IMR-90 (cell line): Measurements from ENCODE around the gene GLT1D1. TPM values are rescaled to one million over a fixed set of nuclear protein-coding genes. Genes with fewer than 3 reads are reported as not detected.

Experiments
- ATAC-seq: fragments of 200-7000 bp; cut with Tn5 transposase; 2 replicates; pipeline ENCODE4 v1.9.1; 2020; ENCODE audit warnings: low read depth, mild to moderate bottlenecking, moderate library complexity
- BruUV-seq: library from RNA; stranded (reverse); fragments of 400-500 nt; replicated peaks from 2 replicates; lab custom pipeline; 2021; lab: Mats Ljungman, UMichigan
- CTCF ChIA-PET: fragments of 300-600 bp; formaldehyde crosslinking; extraction: SDS; loops from one replicate; lab custom pipeline; 2021; ENCODE audit warnings: antibody characterized with exemption; lab: Yijun Ruan, JAX
- POLR2A ChIA-PET: fragments of 300-600 bp; sonication (Branson Sonifier 250); formaldehyde crosslinking; loops from one replicate; lab custom pipeline; 2022; ENCODE audit warnings: antibody characterized with exemption; ENCODE audit not compliant: unreplicated experiment; lab: Charles Lee
- DNase-seq: peaks from one replicate; pipeline ENCODE4 v3.0.0; 2013
- H2AFZ ChIP-seq: replicated peaks from 2 replicates; pipeline ENCODE3; 2013; ENCODE audit warnings: low read length, mild to moderate bottlenecking; ENCODE audit not compliant: poor library complexity
- H2AK5ac ChIP-seq: 2 replicates; pipeline ENCODE4 v1.6.1; 2013; ENCODE audit warnings: low read depth, low read length, inconsistent platforms
- H2AK9ac ChIP-seq: replicated peaks from 2 replicates; pipeline ENCODE3; 2013; ENCODE audit warnings: mild to moderate bottlenecking, low read depth, low read length, moderate library complexity; ENCODE audit not compliant: poor library complexity
- H2BK120ac ChIP-seq: 2 replicates; pipeline ENCODE4 v1.6.1; 2013; ENCODE audit warnings: low read depth, low read length, inconsistent platforms
- H2BK15ac ChIP-seq: 3 replicates; pipeline ENCODE4 v1.6.1; 2013; ENCODE audit warnings: low read depth, low read length, inconsistent platforms
- H2BK20ac ChIP-seq: 2 replicates; pipeline ENCODE4 v1.6.1; 2013; ENCODE audit warnings: low read depth, mild to moderate bottlenecking, inconsistent platforms, low read length, moderate library complexity
- H2BK5ac ChIP-seq: 2 replicates; pipeline ENCODE4 v1.6.1; 2013; ENCODE audit warnings: mild to moderate bottlenecking, low read depth, low read length, inconsistent platforms; ENCODE audit not compliant: poor library complexity, severe bottlenecking
- H3K14ac ChIP-seq: replicated peaks from 2 replicates; pipeline ENCODE4 v1.6.1; 2013; ENCODE audit warnings: low read depth, low read length, inconsistent platforms
- H3K18ac ChIP-seq: 2 replicates; pipeline ENCODE4 v1.6.1; 2013; ENCODE audit warnings: low read depth, low read length, control low read depth
- H3K23ac ChIP-seq: 2 replicates; pipeline ENCODE4 v1.6.1; 2013; ENCODE audit warnings: low read depth, low read length, inconsistent platforms
- H3K27ac ChIP-seq: 2 replicates; pipeline ENCODE4 v1.5.1; 2013; ENCODE audit warnings: mild to moderate bottlenecking, control low read depth, low read length; ENCODE audit not compliant: insufficient read depth
- H3K27me3 ChIP-seq: 2 replicates; pipeline ENCODE4 v1.6.1; 2013; ENCODE audit warnings: low read length; ENCODE audit not compliant: control insufficient read depth, insufficient read depth
- H3K36me3 ChIP-seq: 2 replicates; pipeline ENCODE4 v1.6.1; 2013; ENCODE audit warnings: low read length, mixed read lengths; ENCODE audit not compliant: control insufficient read depth, insufficient read depth
- H3K4ac ChIP-seq: 2 replicates; pipeline ENCODE4 v1.6.1; 2013; ENCODE audit warnings: low read depth, low read length, inconsistent platforms
- H3K4me1 ChIP-seq: 2 replicates; pipeline ENCODE4 v1.6.1; 2013; ENCODE audit warnings: low read length, mixed read lengths; ENCODE audit not compliant: control insufficient read depth, insufficient read depth
- H3K4me2 ChIP-seq: 2 replicates; pipeline ENCODE4 v1.6.1; 2013; ENCODE audit warnings: low read depth, mild to moderate bottlenecking, control low read depth, low read length, moderate library complexity
- H3K4me3 ChIP-seq: 2 replicates; pipeline ENCODE4 v1.5.1; 2013; ENCODE audit warnings: low read depth, mild to moderate bottlenecking, control low read depth, low read length, moderate library complexity; ENCODE audit not compliant: insufficient read depth
- H3K56ac ChIP-seq: 2 replicates; pipeline ENCODE4 v1.6.1; 2013; ENCODE audit warnings: low read length, inconsistent platforms; ENCODE audit not compliant: insufficient read depth; ENCODE audit errors: extremely low read depth
- H3K79me1 ChIP-seq, 2 experiments: 2 replicates each; pipeline ENCODE4 v1.6.1; 2013; ENCODE audit warnings: low read length in 2 of 2, inconsistent platforms in 1 of 2, low read depth in 1 of 2
- H3K9ac ChIP-seq: 2 replicates; pipeline ENCODE4 v1.6.1; 2013; ENCODE audit warnings: low read depth, low read length, control low read depth
- H3K9me1 ChIP-seq: 2 replicates; pipeline ENCODE4 v1.6.1; 2013; ENCODE audit warnings: low read length, inconsistent platforms; ENCODE audit not compliant: insufficient read depth
- H3K9me3 ChIP-seq: 2 replicates; pipeline ENCODE4 v1.6.1; 2013; ENCODE audit warnings: low read length; ENCODE audit not compliant: control insufficient read depth, insufficient read depth
- H4K20me1 ChIP-seq: 2 replicates; pipeline ENCODE4 v1.6.1; 2013; ENCODE audit warnings: low read length, inconsistent platforms; ENCODE audit not compliant: insufficient read depth
- H4K5ac ChIP-seq: 2 replicates; pipeline ENCODE4 v1.6.1; 2013; ENCODE audit warnings: mild to moderate bottlenecking, low read depth, low read length, control low read depth
- H4K8ac ChIP-seq, 2 experiments: 2 replicates each; pipeline ENCODE4 v1.6.1; 2013; ENCODE audit warnings: low read depth in 2 of 2, low read length in 2 of 2, control low read depth in 1 of 2, inconsistent platforms in 1 of 2
- H4K91ac ChIP-seq: 2 replicates; pipeline ENCODE4 v1.6.1; 2013; ENCODE audit warnings: low read depth, low read length, inconsistent platforms; ENCODE audit not compliant: insufficient read depth
- BHLHE40 ChIP-seq: fragments of 150-350 bp; IDR thresholded peaks from 2 replicates; pipeline ENCODE4 v1.6.1; 2016; ENCODE audit warnings: mild to moderate bottlenecking, low read depth, low read length
- CEBPB ChIP-seq: IDR thresholded peaks from 2 replicates; pipeline ENCODE4 v1.6.1; 2012; ENCODE audit warnings: low read depth, low read length, improper control_type of control experiment
- CHD1 ChIP-seq: IDR thresholded peaks from 2 replicates; pipeline ENCODE4 v1.6.1; 2012; ENCODE audit warnings: low read depth, low read length, improper control_type of control experiment
- ELK1 ChIP-seq: fragments of 150-350 bp; IDR thresholded peaks from 2 replicates; pipeline ENCODE4 v1.6.1; 2016; ENCODE audit warnings: low read depth, mild to moderate bottlenecking, low read length, moderate library complexity, borderline replicate concordance
- FOS ChIP-seq: fragments of 150-350 bp; IDR thresholded peaks from 2 replicates; pipeline ENCODE4 v1.6.1; 2016; ENCODE audit warnings: low read depth, low read length
- MAFK ChIP-seq: IDR thresholded peaks from 2 replicates; pipeline ENCODE4 v1.6.1; 2012; ENCODE audit warnings: low read depth, low read length, improper control_type of control experiment
- MAZ ChIP-seq: IDR thresholded peaks from 2 replicates; pipeline ENCODE4 v1.6.1; 2012; ENCODE audit warnings: low read depth, mild to moderate bottlenecking, low read length, improper control_type of control experiment, moderate library complexity, borderline replicate concordance
- MXI1 ChIP-seq: IDR thresholded peaks from 2 replicates; pipeline ENCODE4 v1.6.1; 2012; ENCODE audit warnings: low read depth, mild to moderate bottlenecking, low read length, moderate library complexity, borderline replicate concordance
- NFE2L2 ChIP-seq: fragments of 150-350 bp; IDR thresholded peaks from 2 replicates; pipeline ENCODE4 v1.6.1; 2016; ENCODE audit warnings: low read depth, mild to moderate bottlenecking, low read length
- POLR2A ChIP-seq: IDR thresholded peaks from 2 replicates; pipeline ENCODE4 v1.6.1; 2012; ENCODE audit warnings: mild to moderate bottlenecking, low read depth, low read length
- RAD21 ChIP-seq: IDR thresholded peaks from 2 replicates; pipeline ENCODE4 v1.6.1; 2012; ENCODE audit warnings: low read length, improper control_type of control experiment
- RCOR1 ChIP-seq: IDR thresholded peaks from 2 replicates; pipeline ENCODE4 v1.6.1; 2012; ENCODE audit warnings: mild to moderate bottlenecking, low read length, improper control_type of control experiment; ENCODE audit not compliant: insufficient replicate concordance
- RFX5 ChIP-seq: IDR thresholded peaks from 2 replicates; pipeline ENCODE4 v1.8.0; 2012; ENCODE audit warnings: low read depth, mild to moderate bottlenecking, low read length, moderate library complexity
- SMC3 ChIP-seq: fragments of 150-350 bp; IDR thresholded peaks from 2 replicates; pipeline ENCODE4 v1.6.1; 2016; ENCODE audit warnings: low read depth, mild to moderate bottlenecking, antibody characterized with exemption, low read length, moderate library complexity
- WGBS, 2 experiments: methylation state at CpG; one replicate each; pipeline versions ENCODE4 v1.1.5 to v1.1.7; 2013; ENCODE audit warnings: missing lambda C conversion rate in 2 of 2; ENCODE audit not compliant: insufficient read length in 1 of 2; ENCODE audit errors: extremely low coverage in 2 of 2; 5-methylcytosine and 5-hydroxymethylcytosine counted together
- dilution Hi-C: fragments of 300-500 bp; cut with HindIII; formaldehyde crosslinking; loops from one replicate; pipeline ENCODE4 v1.14.3; 2018; ENCODE audit warnings: low sequenced_read_pairs; ENCODE audit not compliant: unreplicated experiment
- in situ Hi-C: fragments of 300-500 bp; cut with MboI; formaldehyde crosslinking; loops from 3 replicates; pipeline ENCODE4 v1.14.3; 2019; ENCODE audit warnings: low sequenced_read_pairs, inconsistent platforms, mixed read lengths
- intact Hi-C: fragments of 100-400 bp; cut with micrococcal nuclease; formaldehyde crosslinking; loops from 2 replicates; pipeline ENCODE4 v1.10.0; 2022
- polyA plus RNA-seq, 3 experiments: library from polyadenylated mRNA; depleted of rRNA; stranded (reverse); fragments of >200 nt; gene quantifications; 2 replicates each; pipeline ENCODE4 v1.2.3, GENCODE V29; 2012; ENCODE audit warnings: low replicate concordance in 1 of 3
- total RNA-seq: library from RNA; depleted of rRNA; stranded (reverse); fragments of >200 nt; gene quantifications from 2 replicates; pipeline ENCODE4 v1.2.3, GENCODE V29; 2012
- TF ChIP-seq, protein P1 (sequence below): fragments of 150-350 bp; IDR thresholded peaks from 2 replicates; pipeline ENCODE4 v1.6.1; 2017; ENCODE audit warnings: mild to moderate bottlenecking, antibody characterized with exemption, low read length, low read depth
- TF ChIP-seq, protein P2 (sequence below): conservative IDR thresholded peaks from 2 replicates; pipeline ENCODE4 v1.5.1; 2012; ENCODE audit warnings: mild to moderate bottlenecking, low read depth, low read length, improper control_type of control experiment

The GLT1D1 gene
- total and polyA plus RNA-seq, 2 of the 4 experiments (the other 2 are of a cell fraction), result not detected

DNA sequence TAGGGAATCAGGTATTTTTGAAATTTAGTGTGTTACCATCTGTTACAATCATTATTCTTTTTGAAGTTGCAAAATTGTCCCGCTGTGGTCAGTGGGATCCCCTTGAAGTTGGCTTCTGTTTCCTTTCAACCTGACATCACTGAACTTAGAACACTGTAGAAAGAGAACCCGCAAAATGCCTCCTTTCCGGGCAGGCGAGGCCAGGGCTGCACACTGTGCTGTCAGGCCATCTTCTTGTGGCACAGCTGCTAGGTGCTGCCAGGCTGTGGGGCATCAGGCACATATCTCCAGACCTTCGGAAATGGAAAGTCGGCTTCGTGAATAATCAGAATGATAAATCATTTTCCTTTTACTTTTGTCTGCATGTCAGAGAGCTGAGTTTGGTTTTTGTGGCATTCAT, 103.5 kb downstream of the GLT1D1 start:
- no CpG with 5 or more reads among the region's 7 CpGs for WGBS, 2 experiments
- in situ Hi-C loops, result no loop called here

More for the DNA sequence above, 103.5 kb downstream of the GLT1D1 start:
- no peak overlapping the region for H3K14ac ChIP-seq
- H4K20me1 ChIP-seq, result no peaks in the 10 kb centered on the region
- ChIA-PET POLR2A (no interaction called here), CTCF (no interaction called here)
- H3K56ac ChIP-seq, result no peak overlapping the region
- no peak overlapping the region for H2BK20ac ChIP-seq
- ATAC-seq (no peak), DNase-seq (no peak)
- TF ChIP-seq CEBPB (no peak), FOS (no peak), BHLHE40 (no peak), MXI1 (no peak), RCOR1 (no peak), ELK1 (no peak), RAD21 (no peak), POLR2A (no peak), CHD1 (no peak), RFX5 (no peak), MAFK (no peak), SMC3 (no peak), MAZ (no peak), NFE2L2 (no peak)
- TF ChIP-seq, protein P1, sequence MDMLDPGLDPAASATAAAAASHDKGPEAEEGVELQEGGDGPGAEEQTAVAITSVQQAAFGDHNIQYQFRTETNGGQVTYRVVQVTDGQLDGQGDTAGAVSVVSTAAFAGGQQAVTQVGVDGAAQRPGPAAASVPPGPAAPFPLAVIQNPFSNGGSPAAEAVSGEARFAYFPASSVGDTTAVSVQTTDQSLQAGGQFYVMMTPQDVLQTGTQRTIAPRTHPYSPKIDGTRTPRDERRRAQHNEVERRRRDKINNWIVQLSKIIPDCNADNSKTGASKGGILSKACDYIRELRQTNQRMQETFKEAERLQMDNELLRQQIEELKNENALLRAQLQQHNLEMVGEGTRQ, result no peak
- TF ChIP-seq, protein P2, sequence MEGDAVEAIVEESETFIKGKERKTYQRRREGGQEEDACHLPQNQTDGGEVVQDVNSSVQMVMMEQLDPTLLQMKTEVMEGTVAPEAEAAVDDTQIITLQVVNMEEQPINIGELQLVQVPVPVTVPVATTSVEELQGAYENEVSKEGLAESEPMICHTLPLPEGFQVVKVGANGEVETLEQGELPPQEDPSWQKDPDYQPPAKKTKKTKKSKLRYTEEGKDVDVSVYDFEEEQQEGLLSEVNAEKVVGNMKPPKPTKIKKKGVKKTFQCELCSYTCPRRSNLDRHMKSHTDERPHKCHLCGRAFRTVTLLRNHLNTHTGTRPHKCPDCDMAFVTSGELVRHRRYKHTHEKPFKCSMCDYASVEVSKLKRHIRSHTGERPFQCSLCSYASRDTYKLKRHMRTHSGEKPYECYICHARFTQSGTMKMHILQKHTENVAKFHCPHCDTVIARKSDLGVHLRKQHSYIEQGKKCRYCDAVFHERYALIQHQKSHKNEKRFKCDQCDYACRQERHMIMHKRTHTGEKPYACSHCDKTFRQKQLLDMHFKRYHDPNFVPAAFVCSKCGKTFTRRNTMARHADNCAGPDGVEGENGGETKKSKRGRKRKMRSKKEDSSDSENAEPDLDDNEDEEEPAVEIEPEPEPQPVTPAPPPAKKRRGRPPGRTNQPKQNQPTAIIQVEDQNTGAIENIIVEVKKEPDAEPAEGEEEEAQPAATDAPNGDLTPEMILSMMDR, result no peak
- no peak overlapping the region for H3K4me3 ChIP-seq
- no peak overlapping the region for H4K8ac ChIP-seq
- H3K23ac ChIP-seq, result no peak overlapping the region
- H3K18ac ChIP-seq, result no peak overlapping the region
- no peak overlapping the region for H2AFZ ChIP-seq
- no peak overlapping the region for H2AK9ac ChIP-seq
- dilution Hi-C loops, result no loop called here
- H2AK5ac ChIP-seq, result no peak overlapping the region
- no peak overlapping the region for H3K9ac ChIP-seq
- intact Hi-C loops, result no loop called here
- no peaks in the 10 kb centered on the region for H3K4me1 ChIP-seq
- H2BK120ac ChIP-seq, result no peak overlapping the region
- no peaks in the 10 kb centered on the region for H3K9me1 ChIP-seq
- H2BK5ac ChIP-seq, result no peak overlapping the region
- H4K5ac ChIP-seq, result no peak overlapping the region
- H3K4me2 ChIP-seq, result no peak overlapping the region
- no peaks in the 10 kb centered on the region for H3K27me3 ChIP-seq
- no peak overlapping the region for H4K91ac ChIP-seq
- no TSS peak for BruUV-seq
- peaks cover 21% of the 10 kb centered on the region for H3K9me3 ChIP-seq
- H2BK15ac ChIP-seq, result no peak overlapping the region
- no peaks in the 10 kb centered on the region for H3K79me1 ChIP-seq
- H3K36me3 ChIP-seq, result no peaks in the 10 kb centered on the region
- H3K4ac ChIP-seq, result no peak overlapping the region
- no peak overlapping the region for H3K27ac ChIP-seq
